BJ (cell line): Measurements from ENCODE around the gene ABHD17C. TPM values are rescaled to one million over a fixed set of nuclear protein-coding genes. Genes with fewer than 3 reads are reported as not detected.

Experiments
- CTCF ChIA-PET: fragments of 350-600 bp; formaldehyde crosslinking; extraction: SDS; loops from one replicate; lab custom pipeline; 2021; ENCODE audit warnings: antibody characterized with exemption, inconsistent platforms; lab: Yijun Ruan, JAX
- POLR2A ChIA-PET: fragments of 300-600 bp; sonication (Branson Sonifier 250); formaldehyde crosslinking; extraction: SDS; loops from one replicate; lab custom pipeline; 2021; ENCODE audit warnings: antibody characterized with exemption; lab: Charles Lee
- DNase-seq: peaks from one replicate; pipeline ENCODE4 v3.0.0-alpha.2; 2011; ENCODE audit warnings: low read depth
- H3K27me3 ChIP-seq: 2 replicates; pipeline ENCODE4 v1.6.0; 2011; ENCODE audit warnings: low read length; ENCODE audit not compliant: control insufficient read depth, insufficient read depth
- H3K36me3 ChIP-seq: 2 replicates; pipeline ENCODE4 v1.5.1; 2011; ENCODE audit warnings: low read length; ENCODE audit not compliant: control insufficient read depth, insufficient read depth
- H3K4me3 ChIP-seq: 2 replicates; pipeline ENCODE4 v1.5.1; 2011; ENCODE audit warnings: low read depth, mild to moderate bottlenecking, control low read depth, low read length
- polyA plus RNA-seq: library from polyadenylated mRNA; depleted of rRNA; stranded (reverse); fragments of >200 nt; gene quantifications from 2 replicates; pipeline ENCODE4 v1.2.3, GENCODE V29; 2011
- TF ChIP-seq, protein P1 (sequence below): IDR thresholded peaks from 2 replicates; pipeline ENCODE4 v1.5.1; 2011; ENCODE audit warnings: low read depth, mild to moderate bottlenecking, control low read depth, inconsistent platforms, low read length, moderate library complexity; ENCODE audit not compliant: insufficient read depth

The ABHD17C gene
- polyA plus RNA-seq, 1 experiment, result 19.2 TPM

DNA sequence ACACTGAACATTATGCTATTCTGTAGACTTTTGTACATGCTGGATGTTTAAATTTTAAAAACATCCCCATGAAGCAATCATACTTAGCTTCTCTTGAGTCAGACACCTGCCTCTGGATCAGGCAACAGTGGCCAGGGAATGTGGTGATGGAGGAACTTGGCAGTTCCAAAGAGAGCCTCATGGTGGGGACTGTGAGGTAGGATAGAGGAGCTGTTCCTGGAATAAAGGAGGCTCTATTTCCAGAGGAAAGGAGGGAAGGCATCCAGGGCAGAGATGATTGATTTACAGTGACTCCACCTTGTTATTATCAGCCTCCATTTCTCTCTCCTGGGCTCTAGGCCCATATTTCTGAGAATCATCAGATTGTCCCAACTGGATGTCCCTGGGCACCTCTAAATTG, 35.0 kb upstream of the ABHD17C start:
- no peaks in the 10 kb centered on the region for H3K36me3 ChIP-seq
- TF ChIP-seq, protein P1, sequence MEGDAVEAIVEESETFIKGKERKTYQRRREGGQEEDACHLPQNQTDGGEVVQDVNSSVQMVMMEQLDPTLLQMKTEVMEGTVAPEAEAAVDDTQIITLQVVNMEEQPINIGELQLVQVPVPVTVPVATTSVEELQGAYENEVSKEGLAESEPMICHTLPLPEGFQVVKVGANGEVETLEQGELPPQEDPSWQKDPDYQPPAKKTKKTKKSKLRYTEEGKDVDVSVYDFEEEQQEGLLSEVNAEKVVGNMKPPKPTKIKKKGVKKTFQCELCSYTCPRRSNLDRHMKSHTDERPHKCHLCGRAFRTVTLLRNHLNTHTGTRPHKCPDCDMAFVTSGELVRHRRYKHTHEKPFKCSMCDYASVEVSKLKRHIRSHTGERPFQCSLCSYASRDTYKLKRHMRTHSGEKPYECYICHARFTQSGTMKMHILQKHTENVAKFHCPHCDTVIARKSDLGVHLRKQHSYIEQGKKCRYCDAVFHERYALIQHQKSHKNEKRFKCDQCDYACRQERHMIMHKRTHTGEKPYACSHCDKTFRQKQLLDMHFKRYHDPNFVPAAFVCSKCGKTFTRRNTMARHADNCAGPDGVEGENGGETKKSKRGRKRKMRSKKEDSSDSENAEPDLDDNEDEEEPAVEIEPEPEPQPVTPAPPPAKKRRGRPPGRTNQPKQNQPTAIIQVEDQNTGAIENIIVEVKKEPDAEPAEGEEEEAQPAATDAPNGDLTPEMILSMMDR, result peak; percentile 53
- CTCF ChIA-PET, result interaction anchor here (0.6 to 2.6 kb wide), 9 partner anchors 10 to 119 kb away, joined by 3 to 12 read pairs (median 5); partner anchors contain the start of gene CEMIP
- no peak overlapping the region for H3K4me3 ChIP-seq
- no peaks in the 10 kb centered on the region for H3K27me3 ChIP-seq
- POLR2A ChIA-PET, result no interaction called here
- DNase-seq, result no peak

DNA sequence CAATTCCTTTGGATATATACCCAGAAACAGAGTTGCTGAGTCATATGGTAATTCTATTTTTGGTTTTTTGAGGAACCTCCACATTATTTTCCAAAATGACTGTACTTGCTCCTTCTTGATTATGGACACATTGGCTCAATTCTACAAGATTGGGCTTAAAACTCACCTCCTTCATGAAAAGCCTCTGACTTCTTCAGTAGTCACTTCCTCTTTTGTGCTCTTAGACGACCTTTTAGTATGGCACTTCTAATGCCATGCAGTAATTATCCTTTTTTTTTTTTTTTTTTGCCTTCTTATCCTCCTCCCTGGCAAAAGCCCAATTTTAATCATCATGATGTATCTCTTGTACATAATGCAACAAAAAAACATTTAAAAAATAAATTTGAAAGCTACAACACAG, 33.0 kb upstream of the ABHD17C start:
- TF ChIP-seq, protein P1, result no peak
- no peaks in the 10 kb centered on the region for H3K36me3 ChIP-seq
- no peak overlapping the region for H3K4me3 ChIP-seq
- CTCF ChIA-PET, result interaction anchor here (1.1 kb wide), 1 partner anchor 117 kb away, joined by 3 read pairs; the partner anchor contains the start of gene CEMIP
- no peak for DNase-seq
- POLR2A ChIA-PET, result no interaction called here
- no peaks in the 10 kb centered on the region for H3K27me3 ChIP-seq

DNA sequence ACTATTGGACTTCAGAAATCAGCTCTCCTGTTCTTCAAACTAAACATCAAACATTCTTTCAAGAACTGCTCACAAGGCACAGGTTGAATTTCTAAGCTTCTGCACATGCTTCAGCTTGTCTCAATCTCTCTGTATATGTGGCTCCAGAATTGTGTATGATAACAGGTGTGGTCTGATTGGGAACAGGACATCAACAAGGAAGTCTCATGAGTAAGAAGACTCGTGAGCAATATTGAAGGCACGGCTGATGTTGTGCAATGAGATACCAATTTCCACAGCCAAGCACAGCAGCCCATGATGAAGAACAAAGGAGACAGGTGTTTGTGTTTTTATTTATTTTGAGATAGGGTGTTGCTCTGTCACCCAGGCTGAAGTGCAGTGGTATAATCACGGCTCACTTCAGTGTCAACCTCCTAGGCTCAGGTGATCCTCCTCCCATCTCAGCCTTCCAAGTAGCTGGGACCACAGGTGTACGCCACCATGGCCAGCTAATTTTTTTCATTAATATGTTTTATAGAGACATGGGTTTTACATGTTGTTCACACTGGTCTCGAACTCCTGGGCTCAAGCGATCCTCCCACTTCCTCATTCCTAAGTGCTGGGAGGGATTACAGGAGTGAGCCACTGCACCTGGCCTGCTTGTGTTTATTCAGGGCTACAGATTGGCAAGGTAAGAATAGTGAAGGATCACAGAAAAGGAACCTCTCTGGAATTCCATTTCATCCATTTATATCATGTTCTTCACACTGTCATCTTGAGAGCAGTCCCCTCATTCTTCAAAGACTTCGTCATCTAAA, 32.2 kb upstream of the ABHD17C start:
- Histone ChIP-seq H3K27me3 (no peaks in the 10 kb centered on the region), H3K36me3 (no peaks in the 10 kb centered on the region), H3K4me3 (no peak overlapping the region)
- no peak for DNase-seq
- ChIA-PET CTCF (interaction anchor here (1.1 kb wide), 1 partner anchor 116 kb away, joined by 3 read pairs; the partner anchor contains the start of gene CEMIP), POLR2A (no interaction called here)
- TF ChIP-seq, protein P1, result no peak

DNA sequence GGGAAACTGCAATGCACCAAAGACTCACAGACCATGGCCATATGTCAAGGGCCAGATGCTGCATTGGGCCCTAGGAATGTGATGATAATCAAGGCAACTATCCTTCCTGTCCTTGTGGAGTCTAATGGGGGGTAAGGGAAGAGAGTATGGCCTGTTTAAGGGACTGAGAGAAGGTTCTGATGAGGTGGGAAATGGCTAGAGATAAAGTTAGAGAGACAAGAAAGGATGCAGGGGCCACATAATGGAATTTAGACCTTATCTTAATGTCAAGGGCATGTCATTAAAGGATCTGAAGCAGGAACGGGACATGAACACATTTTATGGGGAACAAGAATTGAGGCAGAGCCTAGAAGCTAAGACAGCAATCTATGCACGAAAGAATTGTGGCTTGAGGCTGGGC, 30.0 kb upstream of the ABHD17C start:
- TF ChIP-seq, protein P1, result no peak
- ChIA-PET CTCF (interaction anchor here (1.0 kb wide), 2 partner anchors 31 to 208 kb away, joined by 3 read pairs; no protein-coding TSS in a partner anchor), POLR2A (no interaction called here)
- DNase-seq, result no peak
- Histone ChIP-seq H3K36me3 (no peaks in the 10 kb centered on the region), H3K4me3 (no peak overlapping the region), H3K27me3 (no peaks in the 10 kb centered on the region)

DNA sequence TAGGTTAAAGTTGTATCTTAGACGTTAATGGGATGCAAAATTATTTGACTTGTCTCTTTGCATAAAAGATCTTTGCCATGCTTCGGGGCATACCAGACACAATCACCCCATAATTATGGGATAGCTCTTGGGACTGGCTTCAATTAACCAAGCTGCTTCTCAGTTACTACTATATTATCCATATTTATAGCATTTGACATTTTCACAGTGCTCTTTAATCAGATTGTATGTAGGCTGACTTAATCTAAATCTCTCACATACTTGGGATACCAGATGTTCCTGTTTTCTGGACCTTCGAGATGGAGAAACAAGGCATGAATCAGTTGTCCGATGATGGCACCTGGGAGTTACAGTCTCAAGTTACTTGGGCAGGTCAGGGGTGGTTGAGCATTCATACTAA, 27.2 kb upstream of the ABHD17C start:
- ChIA-PET CTCF (interaction anchor here (0.7 to 1.5 kb wide), 3 partner anchors 10 to 109 kb away, joined by 4 read pairs; no protein-coding TSS in a partner anchor), POLR2A (interaction anchor here (0.6 kb wide), 1 partner anchor 126 kb away, joined by 3 read pairs; no protein-coding TSS in a partner anchor)
- no peak for DNase-seq
- Histone ChIP-seq H3K27me3 (no peaks in the 10 kb centered on the region), H3K36me3 (no peaks in the 10 kb centered on the region), H3K4me3 (no peak overlapping the region)
- TF ChIP-seq, protein P1, result no peak
